Psoas muscle (tissue), 8 donors: Measurements from ENCODE around the gene MILR1. TPM values are rescaled to one million over a fixed set of nuclear protein-coding genes. Genes with fewer than 3 reads are reported as not detected.

ENCODE experiments used
- ATAC-seq, 4 donors: fragments of 200-7000 bp; cut with Tn5 transposase; one replicate each; pipeline ENCODE4 v1.9.1; 2020; ENCODE audit warnings: moderate library complexity in 3 of 4, mild to moderate bottlenecking in 2 of 4
- DNase-seq, 2 donors: peaks; one replicate each; pipeline ENCODE4 v3.0.0-alpha.2; 2020
- H3K27ac ChIP-seq: fragments of 200-600 bp; one replicate; pipeline ENCODE4 v1.8.0; 2022
- H3K27me3 ChIP-seq, 3 donors: fragments of 200-600 bp in 1 of 3; one replicate each; pipeline versions ENCODE4 v1.6.1 to v1.8.0; 2013 to 2022; ENCODE audit warnings: low read length in 2 of 3, mild to moderate bottlenecking in 2 of 3, moderate library complexity in 1 of 3; ENCODE audit not compliant: insufficient read depth in 3 of 3
- H3K36me3 ChIP-seq, 2 donors: fragments of 200-600 bp in 1 of 2; one replicate each; pipeline versions ENCODE4 v1.6.1 to v1.8.0; 2013 to 2022; ENCODE audit warnings: low read depth in 1 of 2, mild to moderate bottlenecking in 1 of 2, moderate library complexity in 1 of 2; ENCODE audit not compliant: insufficient read depth in 1 of 2
- H3K4me1 ChIP-seq: fragments of 200-600 bp; one replicate; pipeline ENCODE4 v1.8.0; 2022
- H3K4me3 ChIP-seq: fragments of 200-600 bp; one replicate; pipeline ENCODE4 v1.8.0; 2022; ENCODE audit warnings: mild to moderate bottlenecking
- H3K9me3 ChIP-seq: fragments of 200-600 bp; one replicate; pipeline ENCODE4 v1.8.0; 2022
- WGBS, 3 donors: extraction: QIAGEN DNeasy Blood & Tissue Kit; methylation state at CpG; one replicate each; pipeline versions ENCODE4 v1.1.6 to v1.1.7; 2013; 5-methylcytosine and 5-hydroxymethylcytosine counted together
- intact Hi-C, 2 donors: fragments of 100-400 bp; cut with DNase I; formaldehyde crosslinking; loops; one replicate each; pipeline versions ENCODE4 v1.11.0 to v1.14.2; 2022
- polyA plus RNA-seq, 3 donors: library from polyadenylated mRNA; stranded (reverse); fragments of 200-250 nt; gene quantifications; one replicate each; pipeline ENCODE4 v1.2.3, GENCODE V29; 2013
- total RNA-seq, 4 donors: library from RNA; stranded (reverse); fragmentation: NEBNext Ultra II Directional in 2 of 4; extraction: Animal tissue kit (Norgen Biotek cat#: 25700) in 2 of 4; gene quantifications; one replicate each; pipeline versions ENCODE4 v1.2.1 to v1.2.4, GENCODE V29; 2021 to 2023
- TF ChIP-seq, protein P1 (sequence below): fragments of 200-600 bp; IDR thresholded peaks from one replicate; pipeline ENCODE4 v1.8.0; 2022; ENCODE audit warnings: antibody characterized with exemption
- donor health status: healthy with polysubstance abuse.
- donor health status: DM: no; HTN: no; CAD: no; lungs with moderate emphysema.
- donor health status: Bipolar disorder and iron deficiency.
- donor health status: healthy.
- donor health status: DM: yes; HTN: yes; CAD: no.
- donor health status: DM: no; HTN: no; CAD: no.
- donor health status: DM: no; HTN: no; CAD: no.
- donor health status: DM: yes; HTN: yes; CAD: no.

Gene MILR1
- total and polyA plus RNA-seq, 7 donors: 0.61 to 1.3 (median 1.1) TPM

DNA sequence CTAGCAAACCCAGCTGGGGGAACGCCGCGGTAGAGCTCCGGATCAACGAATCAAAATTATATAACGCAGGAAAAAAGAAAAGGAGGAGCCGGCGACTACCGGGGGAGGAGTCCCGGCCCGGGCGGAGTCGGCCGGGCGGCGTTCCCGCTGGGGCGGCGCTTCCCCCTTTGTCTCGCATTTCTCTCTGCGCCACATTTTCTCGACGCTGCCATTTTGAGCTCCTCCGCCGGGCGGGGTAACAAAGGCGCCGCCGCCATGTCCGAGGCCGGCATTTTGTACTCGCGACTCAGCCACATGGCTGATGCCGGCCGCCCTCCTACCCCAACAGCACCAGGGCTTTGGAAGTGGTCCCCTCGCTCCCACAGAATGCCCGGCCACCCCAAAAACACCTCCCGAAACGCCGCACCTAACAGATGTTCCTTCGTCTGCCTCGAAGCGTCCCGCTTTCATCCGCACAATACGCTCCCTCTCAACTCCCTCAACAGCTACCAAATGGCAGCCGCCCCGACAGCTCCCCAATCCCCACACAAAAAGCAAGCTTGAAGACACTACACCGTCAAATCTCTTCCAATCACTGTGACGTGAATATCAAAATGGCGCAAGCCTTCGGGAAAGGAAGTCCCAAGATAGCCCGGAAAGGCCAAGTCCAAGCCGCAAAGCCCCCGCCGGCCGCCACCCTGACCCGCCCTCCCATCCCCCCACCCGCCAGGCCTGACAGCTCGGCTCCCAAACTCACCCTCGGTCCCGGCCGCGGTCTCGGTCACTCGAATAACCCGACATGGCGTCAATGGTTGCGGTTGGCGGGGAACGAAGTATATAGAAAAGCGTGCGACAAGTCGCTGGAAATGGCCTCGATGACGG lies 56.7 kb downstream of the MILR1 start:
- ATAC-seq (peak; percentile 62 to 77 (median 68)), DNase-seq (peak; percentile 91 to 96)
- peaks cover 48% of the 10 kb centered on the region for H3K4me1 ChIP-seq
- TF ChIP-seq, protein P1, sequence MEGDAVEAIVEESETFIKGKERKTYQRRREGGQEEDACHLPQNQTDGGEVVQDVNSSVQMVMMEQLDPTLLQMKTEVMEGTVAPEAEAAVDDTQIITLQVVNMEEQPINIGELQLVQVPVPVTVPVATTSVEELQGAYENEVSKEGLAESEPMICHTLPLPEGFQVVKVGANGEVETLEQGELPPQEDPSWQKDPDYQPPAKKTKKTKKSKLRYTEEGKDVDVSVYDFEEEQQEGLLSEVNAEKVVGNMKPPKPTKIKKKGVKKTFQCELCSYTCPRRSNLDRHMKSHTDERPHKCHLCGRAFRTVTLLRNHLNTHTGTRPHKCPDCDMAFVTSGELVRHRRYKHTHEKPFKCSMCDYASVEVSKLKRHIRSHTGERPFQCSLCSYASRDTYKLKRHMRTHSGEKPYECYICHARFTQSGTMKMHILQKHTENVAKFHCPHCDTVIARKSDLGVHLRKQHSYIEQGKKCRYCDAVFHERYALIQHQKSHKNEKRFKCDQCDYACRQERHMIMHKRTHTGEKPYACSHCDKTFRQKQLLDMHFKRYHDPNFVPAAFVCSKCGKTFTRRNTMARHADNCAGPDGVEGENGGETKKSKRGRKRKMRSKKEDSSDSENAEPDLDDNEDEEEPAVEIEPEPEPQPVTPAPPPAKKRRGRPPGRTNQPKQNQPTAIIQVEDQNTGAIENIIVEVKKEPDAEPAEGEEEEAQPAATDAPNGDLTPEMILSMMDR: no peak
- peak overlapping the region; percentile 97 for H3K4me3 ChIP-seq
- H3K36me3 ChIP-seq: peaks cover 28 to 65% of the 10 kb centered on the region in 2 donors
- no peaks in the 10 kb centered on the region for H3K27me3 ChIP-seq
- intact Hi-C loops: loop anchor here in 1 of 2 donors (5.0 kb wide), 2 partner anchors 83 to 678 kb away; partner anchors contain the start of genes FTSJ3 and PSMC5
- H3K9me3 ChIP-seq: no peaks in the 10 kb centered on the region
- peak overlapping the region; percentile 100 for H3K27ac ChIP-seq
- 0% methylated on average over 63 to 76 of the region's 76 CpGs for WGBS, 3 donors

DNA sequence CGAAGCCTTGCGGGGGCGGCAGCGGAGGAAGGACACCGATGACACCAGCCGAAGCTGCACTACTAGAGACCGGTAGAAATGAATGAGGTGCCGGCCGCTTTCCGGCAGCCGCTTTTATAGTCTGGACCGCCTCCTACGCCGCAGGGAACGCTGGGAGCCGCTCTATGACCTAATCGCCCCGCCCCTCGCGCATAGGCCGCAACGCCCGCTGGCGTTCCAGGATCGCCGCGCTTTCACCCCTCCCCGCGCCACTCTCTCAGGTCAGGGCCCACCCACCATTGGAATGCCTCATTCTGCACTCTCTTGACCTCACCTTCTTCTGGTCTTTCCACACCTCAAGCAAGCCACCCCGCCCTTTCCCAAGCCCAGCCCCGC lies 57.3 kb downstream of the MILR1 start, which contains the start of gene DDX5:
DDX5 (minus strand) TSS at position 89 of the 375 bp plus-strand sequence. CDS start 170 bp downstream, outside the sequence.
- intact Hi-C loops: loop anchor here in 1 of 2 donors (5.0 kb wide), 2 partner anchors 84 to 679 kb away; partner anchors contain the start of genes FTSJ3 and PSMC5
- ATAC-seq (peak; percentile 82 to 84 (median 83)), DNase-seq (peak; percentile 98 to 99)
- Histone ChIP-seq H3K27me3 (no peaks in the 10 kb centered on the region), H3K4me3 (peak within 1 kb of the TSS; percentile 97), H3K36me3 (peaks cover 22 to 65% of the 10 kb centered on the region in 2 donors), H3K9me3 (no peaks in the 10 kb centered on the region), H3K4me1 (peaks cover 48% of the 10 kb centered on the region), H3K27ac (peak within 1 kb of the TSS; percentile 100)
- 0 to 1% (median 1%) methylated on average over 28 to 31 of the region's 31 CpGs for WGBS, 3 donors
- TF ChIP-seq, protein P1: no peak

DNA sequence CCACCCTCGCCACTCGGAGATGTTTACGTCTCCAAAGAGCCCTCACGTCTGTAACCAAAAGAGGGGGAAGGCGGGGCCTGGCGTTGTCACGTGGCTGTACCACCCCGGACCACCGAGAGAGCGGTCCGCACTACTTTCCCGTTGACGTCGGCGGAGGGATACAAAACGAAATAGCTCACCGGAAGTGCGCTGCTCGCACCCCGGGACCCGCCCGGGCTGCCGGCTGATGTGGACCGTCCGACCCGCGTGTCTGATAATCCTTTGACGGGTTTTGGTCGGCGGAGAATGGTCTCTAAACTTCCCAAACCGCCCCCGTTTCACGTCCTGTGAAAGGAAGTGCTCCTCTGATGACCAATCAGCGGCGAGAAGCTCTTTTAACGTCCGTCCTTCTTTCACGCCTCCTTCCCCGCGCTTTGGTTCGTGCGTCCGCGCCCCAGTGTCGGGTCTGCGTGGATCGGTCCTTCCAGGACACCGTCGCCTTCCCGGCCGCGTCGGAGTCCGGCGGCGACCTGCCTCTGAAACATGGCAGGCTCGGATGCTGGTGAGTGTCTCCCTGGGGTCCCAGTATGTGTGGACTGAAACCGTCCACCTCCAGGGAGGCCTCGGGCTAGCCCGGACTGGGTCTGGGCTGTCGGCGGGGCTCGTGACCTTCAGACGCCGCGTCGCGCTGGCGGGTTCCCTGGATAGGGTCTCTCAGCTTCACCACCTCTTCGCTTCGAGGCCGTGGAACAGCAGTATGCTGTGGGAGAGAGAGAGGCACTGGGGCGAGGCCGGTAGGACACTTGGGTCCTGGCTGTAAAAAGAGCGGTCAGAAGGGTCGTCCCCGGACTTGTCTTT lies 57.9 kb downstream of the MILR1 start, which contains the start of gene CEP95:
CEP95 (plus strand) TSS at position 402 of the 837 bp plus-strand sequence; CDS start at position 523, 121 bp downstream.
- no peaks in the 10 kb centered on the region for H3K9me3 ChIP-seq
- DNase-seq (peak; percentile 96 to 98), ATAC-seq (peak; percentile 81 to 84 (median 84))
- 0% methylated on average over 77 of the region's 77 CpGs for WGBS, 3 donors
- TF ChIP-seq, protein P1: no peak
- intact Hi-C loops: loop anchor here in 1 of 2 donors (5.0 kb wide), 2 partner anchors 84 to 679 kb away; partner anchors contain the start of genes FTSJ3 and PSMC5
- peaks cover 48% of the 10 kb centered on the region for H3K4me1 ChIP-seq
- peak within 1 kb of the TSS; percentile 100 for H3K27ac ChIP-seq
- H3K36me3 ChIP-seq: peaks cover 16 to 65% of the 10 kb centered on the region in 2 donors
- H3K4me3 ChIP-seq: peak within 1 kb of the TSS; percentile 97
- no peaks in the 10 kb centered on the region for H3K27me3 ChIP-seq

GRCh38 chr17:64507413-64507782 lies 58.5 kb downstream of the MILR1 start:
- peak overlapping the region; percentile 100 for H3K27ac ChIP-seq
- H3K36me3 ChIP-seq: peaks cover 10 to 65% of the 10 kb centered on the region in 2 donors
- H3K4me3 ChIP-seq: peak overlapping the region; percentile 97
- intact Hi-C loops: loop anchor here in 1 of 2 donors (5.0 kb wide), 2 partner anchors 85 to 680 kb away; partner anchors contain the start of genes FTSJ3 and PSMC5
- DNase-seq (peak in 1 of 2 donors; percentile 19), ATAC-seq (peak; percentile 2 to 26 (median 16))
- H3K9me3 ChIP-seq: no peaks in the 10 kb centered on the region
- no peaks in the 10 kb centered on the region for H3K27me3 ChIP-seq
- WGBS, 3 donors: 0% methylated on average over 13 of the region's 13 CpGs
- TF ChIP-seq, protein P1: peak; percentile 50
- peaks cover 42% of the 10 kb centered on the region for H3K4me1 ChIP-seq
